ENCODE data around the gene APBB2.

Gene APBB2

DNA sequence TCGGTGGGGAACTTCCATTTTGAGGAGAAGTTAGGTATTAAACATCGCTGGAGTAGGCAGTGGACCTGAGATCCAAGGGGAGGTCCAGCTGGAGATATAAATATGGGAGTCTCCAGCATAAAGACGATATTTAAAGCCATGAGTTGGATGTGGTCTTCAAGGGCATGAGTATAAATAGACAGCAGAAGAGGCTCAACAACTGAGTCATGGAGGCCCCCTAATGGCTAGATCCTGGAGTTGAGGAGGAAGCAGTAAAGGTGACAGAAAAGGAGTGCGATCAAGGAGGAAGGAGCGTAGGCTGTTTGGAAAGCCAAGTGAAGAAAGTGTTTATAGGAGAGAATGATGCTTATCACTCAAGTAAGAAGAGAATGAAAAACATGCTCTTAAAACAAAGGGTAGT, 18.1 kb upstream of the APBB2 start:
- H3K4me3 ChIP-seq (ENCODE audit: low read depth, low read length), result no peak overlapping the region
- peak; percentile 19 for DNase-seq (ENCODE audit: low read depth)
- TF ChIP-seq, protein P1, sequence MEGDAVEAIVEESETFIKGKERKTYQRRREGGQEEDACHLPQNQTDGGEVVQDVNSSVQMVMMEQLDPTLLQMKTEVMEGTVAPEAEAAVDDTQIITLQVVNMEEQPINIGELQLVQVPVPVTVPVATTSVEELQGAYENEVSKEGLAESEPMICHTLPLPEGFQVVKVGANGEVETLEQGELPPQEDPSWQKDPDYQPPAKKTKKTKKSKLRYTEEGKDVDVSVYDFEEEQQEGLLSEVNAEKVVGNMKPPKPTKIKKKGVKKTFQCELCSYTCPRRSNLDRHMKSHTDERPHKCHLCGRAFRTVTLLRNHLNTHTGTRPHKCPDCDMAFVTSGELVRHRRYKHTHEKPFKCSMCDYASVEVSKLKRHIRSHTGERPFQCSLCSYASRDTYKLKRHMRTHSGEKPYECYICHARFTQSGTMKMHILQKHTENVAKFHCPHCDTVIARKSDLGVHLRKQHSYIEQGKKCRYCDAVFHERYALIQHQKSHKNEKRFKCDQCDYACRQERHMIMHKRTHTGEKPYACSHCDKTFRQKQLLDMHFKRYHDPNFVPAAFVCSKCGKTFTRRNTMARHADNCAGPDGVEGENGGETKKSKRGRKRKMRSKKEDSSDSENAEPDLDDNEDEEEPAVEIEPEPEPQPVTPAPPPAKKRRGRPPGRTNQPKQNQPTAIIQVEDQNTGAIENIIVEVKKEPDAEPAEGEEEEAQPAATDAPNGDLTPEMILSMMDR (IDR thresholded peaks at IDR 0.05; ENCODE audit: insufficient read depth, low read depth, low read length, missing control alignments), result peak; percentile 7

GRCh38 chr4:41227902-41228301, 13.6 kb upstream of the APBB2 start:
- TF ChIP-seq, protein P1 (IDR thresholded peaks at IDR 0.05; ENCODE audit: insufficient read depth, low read depth, low read length, missing control alignments), result no peak
- DNase-seq (ENCODE audit: low read depth), result no peak
- H3K4me3 ChIP-seq (ENCODE audit: low read depth, low read length), result no peak overlapping the region

GRCh38 chr4:41221850-41222645, 7.7 kb upstream of the APBB2 start:
- no peak overlapping the region for H3K4me3 ChIP-seq (ENCODE audit: low read depth, low read length)
- DNase-seq (ENCODE audit: low read depth), result no peak
- TF ChIP-seq, protein P1 (IDR thresholded peaks at IDR 0.05; ENCODE audit: insufficient read depth, low read depth, low read length, missing control alignments), result no peak

GRCh38 chr4:41219421-41219950, 5.1 kb upstream of the APBB2 start:
- TF ChIP-seq, protein P1 (IDR thresholded peaks at IDR 0.05; ENCODE audit: insufficient read depth, low read depth, low read length, missing control alignments), result no peak
- no peak overlapping the region for H3K4me3 ChIP-seq (ENCODE audit: low read depth, low read length)
- DNase-seq (ENCODE audit: low read depth), result no peak

GRCh38 chr4:41218703-41219102, 4.4 kb upstream of the APBB2 start:
- TF ChIP-seq, protein P1 (IDR thresholded peaks at IDR 0.05; ENCODE audit: insufficient read depth, low read depth, low read length, missing control alignments), result no peak
- H3K4me3 ChIP-seq (ENCODE audit: low read depth, low read length), result no peak overlapping the region
- no peak for DNase-seq (ENCODE audit: low read depth)

DNA sequence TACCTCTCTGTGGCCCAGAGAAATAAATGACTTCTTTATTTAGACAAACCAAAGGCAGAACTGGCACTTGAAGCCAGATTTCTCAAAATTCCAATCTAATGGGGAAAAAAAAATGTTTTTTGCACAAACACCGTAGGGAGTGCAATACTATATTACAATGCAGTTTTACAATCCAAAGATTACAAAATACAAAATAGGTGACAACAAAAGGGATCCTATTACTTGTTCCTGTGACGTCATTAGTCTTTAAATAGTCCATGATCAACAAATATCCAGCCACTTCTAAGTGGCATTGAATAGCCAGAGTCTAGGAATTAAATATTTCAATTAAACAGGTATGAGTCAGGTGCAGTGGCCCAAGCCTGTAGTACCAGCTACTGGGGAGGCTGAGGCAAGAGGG, 3.0 kb upstream of the APBB2 start:
- TF ChIP-seq, protein P1 (IDR thresholded peaks at IDR 0.05; ENCODE audit: insufficient read depth, low read depth, low read length, missing control alignments), result no peak

GRCh38 chr4:41217020-41217333, 2.6 kb upstream of the APBB2 start:
- no peak for DNase-seq (ENCODE audit: low read depth)
- H3K4me3 ChIP-seq (ENCODE audit: low read depth, low read length), result peak overlapping the region; percentile 72
- TF ChIP-seq, protein P1 (IDR thresholded peaks at IDR 0.05; ENCODE audit: insufficient read depth, low read depth, low read length, missing control alignments), result no peak

More for the DNA sequence above, 3.0 kb upstream of the APBB2 start:
- no peak overlapping the region for H3K4me3 ChIP-seq (ENCODE audit: low read depth, low read length)
- no peak for DNase-seq (ENCODE audit: low read depth)

Data from GM12865 (cell line).